HCT116 (cell line): Measurements from ENCODE around the gene ADAM8. TPM values are rescaled to one million over a fixed set of nuclear protein-coding genes. Genes with fewer than 3 reads are reported as not detected.

Experiments used
- ATAC-seq: fragments of 200-7000 bp; cut with Tn5 transposase; 2 replicates; pipeline ENCODE4 v1.9.1; 2020; ENCODE audit warnings: mild to moderate bottlenecking, moderate library complexity
- BruUV-seq: library from RNA; stranded (reverse); fragments of 400-500 nt; replicated peaks from 2 replicates; lab custom pipeline; 2021; lab: Mats Ljungman, UMichigan
- CTCF ChIA-PET: fragments of 300-600 bp; sonication (Branson Sonifier 250); formaldehyde crosslinking; loops from one replicate; lab custom pipeline; 2021; ENCODE audit warnings: antibody characterized with exemption; lab: Charles Lee
- POLR2A ChIA-PET: fragments of 300-600, 350-600 bp; sonication (Branson Sonifier 250); formaldehyde crosslinking; loops from one replicate; lab custom pipeline; 2021; ENCODE audit warnings: antibody characterized with exemption; lab: Charles Lee
- RAD21 ChIA-PET, 2 experiments: fragments of 300-600 bp; sonication (Branson Sonifier 250); formaldehyde crosslinking; loops; one replicate each; lab custom pipeline; 2023; ENCODE audit warnings: low total read pairs in 2 of 2; ENCODE audit not compliant: uncharacterized antibody in 2 of 2, unreplicated experiment in 2 of 2, low non-redundant PET in 1 of 2; lab: Charles Lee
- DNase-seq: peaks from one replicate; pipeline ENCODE4 v3.0.0-alpha.2; 2010; ENCODE audit warnings: low read depth, low spot score
- H2AFZ ChIP-seq: fragments of 200-600 bp; shearing (Covaris generic), sonication (generic); 2 replicates; pipeline ENCODE4 v1.6.1; 2017; ENCODE audit warnings: low read depth, mixed run types, mixed read lengths, antibody characterized with exemption, low read length; ENCODE audit not compliant: poor library complexity, severe bottlenecking
- H3K27ac ChIP-seq: 2 replicates; pipeline ENCODE4 v1.5.1; 2012; ENCODE audit warnings: low read depth, low read length
- H3K27me3 ChIP-seq: fragments of 200-600 bp; sonication (generic); 2 replicates; pipeline ENCODE4 v1.6.1; 2016; ENCODE audit warnings: mixed run types, low read length, mixed read lengths; ENCODE audit not compliant: insufficient read depth
- H3K36me3 ChIP-seq, 2 experiments: fragments of 200-500 bp in 1 of 2; fragments of 200-600 bp in 1 of 2; sonication (Bioruptor generic) in 1 of 2; sonication (generic) in 1 of 2; 2 replicates each; pipeline versions ENCODE4 v1.5.1 to v1.6.1; 2014 to 2016; ENCODE audit warnings: low read length in 2 of 2, inconsistent platforms in 1 of 2, mixed read lengths in 1 of 2, mixed run types in 1 of 2; ENCODE audit not compliant: insufficient read depth in 2 of 2, control insufficient read depth in 1 of 2
- H3K4me1 ChIP-seq, 2 experiments: fragments of 200-600 bp in 1 of 2; sonication (generic) in 1 of 2; 2 replicates each; pipeline versions ENCODE4 v1.5.1 to v1.6.1; 2012 to 2017; ENCODE audit warnings: low read length in 2 of 2, inconsistent platforms in 1 of 2, mild to moderate bottlenecking in 1 of 2, mixed read lengths in 1 of 2, mixed run types in 1 of 2, moderate library complexity in 1 of 2; ENCODE audit not compliant: insufficient read depth in 2 of 2, control insufficient read depth in 1 of 2
- H3K4me2 ChIP-seq: fragments of 200-600 bp; sonication (generic); 2 replicates; pipeline ENCODE4 v1.6.1; 2017; ENCODE audit warnings: mixed run types, low read length, mixed read lengths
- H3K4me3 ChIP-seq, 2 experiments: fragments of 200-600 bp in 1 of 2; sonication (generic) in 1 of 2; replicated peaks in 1 of 2; 2 replicates each; pipeline ENCODE4 v1.5.1; 2011 to 2016; ENCODE audit warnings: low read length in 2 of 2, control low read depth in 1 of 2, low read depth in 1 of 2, mild to moderate bottlenecking in 1 of 2, mixed read lengths in 1 of 2, mixed run types in 1 of 2
- H3K79me2 ChIP-seq: fragments of 200-600 bp; sonication (generic); 2 replicates; pipeline ENCODE4 v1.6.1; 2017; ENCODE audit warnings: mild to moderate bottlenecking, mixed run types, low read length, moderate library complexity, mixed read lengths; ENCODE audit not compliant: insufficient read depth
- H3K9ac ChIP-seq: fragments of 200-600 bp; sonication (generic); 2 replicates; pipeline ENCODE4 v1.6.1; 2016; ENCODE audit warnings: low read length, mixed read lengths
- H3K9me2 ChIP-seq: fragments of 200-600 bp; sonication (generic), shearing (Covaris generic); 2 replicates; pipeline ENCODE4 v1.6.1; 2017; ENCODE audit warnings: mixed run types, mild to moderate bottlenecking, moderate library complexity; ENCODE audit not compliant: insufficient read depth
- H3K9me3 ChIP-seq, 2 experiments: fragments of 200-500 bp in 1 of 2; fragments of 200-600 bp in 1 of 2; sonication (Bioruptor generic) in 1 of 2; sonication (generic) in 1 of 2; 2 replicates each; pipeline ENCODE4 v1.6.1; 2014 to 2017; ENCODE audit warnings: low read length in 2 of 2, mixed read lengths in 2 of 2, inconsistent platforms in 1 of 2, low read depth in 1 of 2, mild to moderate bottlenecking in 1 of 2, mixed run types in 1 of 2, moderate library complexity in 1 of 2; ENCODE audit not compliant: control insufficient read depth in 1 of 2, insufficient read depth in 1 of 2
- H4K20me1 ChIP-seq: fragments of 200-600 bp; sonication (generic), shearing (Covaris generic); 2 replicates; pipeline ENCODE4 v1.6.1; 2017; ENCODE audit warnings: mixed run types, mild to moderate bottlenecking, moderate library complexity; ENCODE audit not compliant: insufficient read depth
- CBX3 ChIP-seq: IDR thresholded peaks from 2 replicates; pipeline ENCODE4 v1.6.1; 2012; ENCODE audit warnings: low read depth
- CEBPB ChIP-seq: IDR thresholded peaks from 2 replicates; pipeline ENCODE4 v1.6.1; 2012; ENCODE audit warnings: low read depth
- CTCF ChIP-seq, 3 experiments: fragments of 200-600 bp in 1 of 3; sonication (generic) in 1 of 3; IDR thresholded peaks in 2 of 3; conservative IDR thresholded peaks in 1 of 3; 2 replicates each; pipeline ENCODE4 v1.5.1; 2012 to 2017; ENCODE audit warnings: low read depth in 2 of 3, low read length in 2 of 3, antibody characterized with exemption in 1 of 3, borderline replicate concordance in 1 of 3, control low read depth in 1 of 3, mild to moderate bottlenecking in 1 of 3, mixed read lengths in 1 of 3, mixed run types in 1 of 3, moderate library complexity in 1 of 3; ENCODE audit not compliant: insufficient read depth in 1 of 3
- EGR1 ChIP-seq: IDR thresholded peaks from 2 replicates; pipeline ENCODE4 v1.6.1; 2012; ENCODE audit warnings: low read depth
- EZH2 ChIP-seq: fragments of 200-600 bp; sonication (generic); IDR thresholded peaks from 2 replicates; pipeline ENCODE4 v1.6.1; 2017; ENCODE audit warnings: antibody characterized with exemption, mixed run types
- POLR2A ChIP-seq: IDR thresholded peaks from 2 replicates; pipeline ENCODE4 v1.7.0; 2011; ENCODE audit warnings: borderline replicate concordance; ENCODE audit not compliant: insufficient read depth, insufficient read length; ENCODE audit errors: extremely low read depth
- POLR2AphosphoS5 ChIP-seq: IDR thresholded peaks from 2 replicates; pipeline ENCODE4 v1.6.1; 2011; ENCODE audit warnings: mild to moderate bottlenecking, low read depth, low read length, moderate library complexity
- RAD21 ChIP-seq: IDR thresholded peaks from 2 replicates; pipeline ENCODE4 v1.6.1; 2012; ENCODE audit warnings: low read depth, mild to moderate bottlenecking
- SIN3A ChIP-seq: IDR thresholded peaks from 2 replicates; pipeline ENCODE4 v1.6.1; 2012; ENCODE audit warnings: low read depth
- SP1 ChIP-seq: IDR thresholded peaks from 2 replicates; pipeline ENCODE4 v1.6.1; 2012; ENCODE audit warnings: low read depth
- ZFX ChIP-seq: fragments of 450-650 bp; IDR thresholded peaks from 2 replicates; pipeline ENCODE4 v1.6.1; 2017
- ZNF274 ChIP-seq: fragments of 200-500 bp; sonication (Bioruptor generic); IDR thresholded peaks from 2 replicates; pipeline ENCODE4 v1.6.1; 2014; ENCODE audit warnings: mild to moderate bottlenecking, low read depth, low read length, inconsistent platforms
- intact Hi-C: fragments of 100-400 bp; cut with micrococcal nuclease; formaldehyde crosslinking; loops from 2 replicates; pipeline ENCODE4 v1.10.0; 2022
- total RNA-seq: library from RNA; stranded (reverse); gene quantifications from one replicate; pipeline ENCODE4 v1.2.1, GENCODE V29; 2021; ENCODE audit not compliant: unreplicated experiment
- TF ChIP-seq, protein P1 (sequence below): IDR thresholded peaks from 2 replicates; pipeline ENCODE4 v1.6.1; 2012; ENCODE audit warnings: low read depth
- TF ChIP-seq, protein P2 (sequence below): IDR thresholded peaks from 2 replicates; pipeline ENCODE4 v1.6.1; 2011; ENCODE audit warnings: mild to moderate bottlenecking, low read length, moderate library complexity; ENCODE audit not compliant: insufficient replicate concordance; ENCODE audit errors: extremely low read depth

Gene ADAM8
- total RNA-seq, 1 experiment from 2014 or later: 4.1 TPM

DNA sequence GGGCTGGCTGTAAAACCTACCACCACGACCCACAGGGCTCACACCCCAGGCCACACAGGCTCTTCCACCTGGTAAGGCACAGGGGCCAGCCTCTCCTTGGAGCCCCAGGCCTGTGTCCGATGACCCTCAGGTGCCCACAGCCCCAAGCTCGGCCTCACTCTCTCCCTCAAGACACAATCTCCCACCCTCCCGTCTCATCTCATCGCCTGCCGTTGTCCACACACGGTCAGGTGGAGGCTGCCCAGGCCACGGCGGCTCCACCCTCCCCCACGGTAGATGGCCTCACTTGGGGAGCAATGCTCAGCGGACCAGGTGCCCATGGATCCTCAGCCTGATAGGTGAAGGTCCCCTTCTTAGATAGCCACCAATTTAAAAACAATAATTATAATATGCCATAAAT is 55.3 kb downstream of the ADAM8 start:
- H3K27ac ChIP-seq: no peak overlapping the region
- H2AFZ ChIP-seq: no peak overlapping the region
- no peak for ATAC-seq
- CTCF ChIA-PET: no interaction called here
- no peaks in the 10 kb centered on the region for H4K20me1 ChIP-seq
- no peak overlapping the region for H3K9ac ChIP-seq
- no peak overlapping the region for H3K4me3 ChIP-seq
- no peak for DNase-seq
- no peaks in the 10 kb centered on the region for H3K4me1 ChIP-seq
- no TSS peak for BruUV-seq
- no peaks in the 10 kb centered on the region for H3K9me3 ChIP-seq
- no peaks in the 10 kb centered on the region for H3K79me2 ChIP-seq
- H3K4me2 ChIP-seq: no peak overlapping the region
- POLR2A ChIA-PET: no interaction called here
- TF ChIP-seq EZH2 (no peak), EGR1 (no peak), POLR2AphosphoS5 (no peak), CTCF (IDR thresholded peaks at IDR 0.05 in 2 of 3, conservative IDR thresholded peaks at IDR 0.05 in 1 of 3; ENCODE audit: borderline replicate concordance in 1 of 3, insufficient read depth in 1 of 3, low read depth in 2 of 3, low read length in 2 of 3) (no peak), ZNF274 (no peak), SP1 (no peak), ZFX (no peak), RAD21 (no peak), SIN3A (no peak), CEBPB (no peak), POLR2A (no peak), CBX3 (no peak)
- TF ChIP-seq, protein P1, sequence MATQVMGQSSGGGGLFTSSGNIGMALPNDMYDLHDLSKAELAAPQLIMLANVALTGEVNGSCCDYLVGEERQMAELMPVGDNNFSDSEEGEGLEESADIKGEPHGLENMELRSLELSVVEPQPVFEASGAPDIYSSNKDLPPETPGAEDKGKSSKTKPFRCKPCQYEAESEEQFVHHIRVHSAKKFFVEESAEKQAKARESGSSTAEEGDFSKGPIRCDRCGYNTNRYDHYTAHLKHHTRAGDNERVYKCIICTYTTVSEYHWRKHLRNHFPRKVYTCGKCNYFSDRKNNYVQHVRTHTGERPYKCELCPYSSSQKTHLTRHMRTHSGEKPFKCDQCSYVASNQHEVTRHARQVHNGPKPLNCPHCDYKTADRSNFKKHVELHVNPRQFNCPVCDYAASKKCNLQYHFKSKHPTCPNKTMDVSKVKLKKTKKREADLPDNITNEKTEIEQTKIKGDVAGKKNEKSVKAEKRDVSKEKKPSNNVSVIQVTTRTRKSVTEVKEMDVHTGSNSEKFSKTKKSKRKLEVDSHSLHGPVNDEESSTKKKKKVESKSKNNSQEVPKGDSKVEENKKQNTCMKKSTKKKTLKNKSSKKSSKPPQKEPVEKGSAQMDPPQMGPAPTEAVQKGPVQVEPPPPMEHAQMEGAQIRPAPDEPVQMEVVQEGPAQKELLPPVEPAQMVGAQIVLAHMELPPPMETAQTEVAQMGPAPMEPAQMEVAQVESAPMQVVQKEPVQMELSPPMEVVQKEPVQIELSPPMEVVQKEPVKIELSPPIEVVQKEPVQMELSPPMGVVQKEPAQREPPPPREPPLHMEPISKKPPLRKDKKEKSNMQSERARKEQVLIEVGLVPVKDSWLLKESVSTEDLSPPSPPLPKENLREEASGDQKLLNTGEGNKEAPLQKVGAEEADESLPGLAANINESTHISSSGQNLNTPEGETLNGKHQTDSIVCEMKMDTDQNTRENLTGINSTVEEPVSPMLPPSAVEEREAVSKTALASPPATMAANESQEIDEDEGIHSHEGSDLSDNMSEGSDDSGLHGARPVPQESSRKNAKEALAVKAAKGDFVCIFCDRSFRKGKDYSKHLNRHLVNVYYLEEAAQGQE: no peak
- TF ChIP-seq, protein P2, sequence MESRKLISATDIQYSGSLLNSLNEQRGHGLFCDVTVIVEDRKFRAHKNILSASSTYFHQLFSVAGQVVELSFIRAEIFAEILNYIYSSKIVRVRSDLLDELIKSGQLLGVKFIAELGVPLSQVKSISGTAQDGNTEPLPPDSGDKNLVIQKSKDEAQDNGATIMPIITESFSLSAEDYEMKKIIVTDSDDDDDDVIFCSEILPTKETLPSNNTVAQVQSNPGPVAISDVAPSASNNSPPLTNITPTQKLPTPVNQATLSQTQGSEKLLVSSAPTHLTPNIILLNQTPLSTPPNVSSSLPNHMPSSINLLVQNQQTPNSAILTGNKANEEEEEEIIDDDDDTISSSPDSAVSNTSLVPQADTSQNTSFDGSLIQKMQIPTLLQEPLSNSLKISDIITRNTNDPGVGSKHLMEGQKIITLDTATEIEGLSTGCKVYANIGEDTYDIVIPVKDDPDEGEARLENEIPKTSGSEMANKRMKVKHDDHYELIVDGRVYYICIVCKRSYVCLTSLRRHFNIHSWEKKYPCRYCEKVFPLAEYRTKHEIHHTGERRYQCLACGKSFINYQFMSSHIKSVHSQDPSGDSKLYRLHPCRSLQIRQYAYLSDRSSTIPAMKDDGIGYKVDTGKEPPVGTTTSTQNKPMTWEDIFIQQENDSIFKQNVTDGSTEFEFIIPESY: no peak
- H3K9me2 ChIP-seq: no peaks in the 10 kb centered on the region
- intact Hi-C loops: no loop called here
- no peaks in the 10 kb centered on the region for H3K36me3 ChIP-seq
- H3K27me3 ChIP-seq: no peaks in the 10 kb centered on the region
- RAD21 ChIA-PET: no interaction called here
